Transverse colon (tissue), 4 donors: ENCODE measurements around the gene TXNL4B. TPM values are rescaled to one million over a fixed set of nuclear protein-coding genes. Genes with fewer than 3 reads are reported as not detected.

ENCODE experiments used
- DNase-seq: peaks from one replicate; pipeline ENCODE4 v3.0.0-alpha.2; 2019
- H3K27ac ChIP-seq, 4 donors: fragments of 200-600 bp; sonication (generic); 2 replicates each; pipeline ENCODE4 v1.5.1; 2016 to 2018; ENCODE audit warnings: inconsistent platforms in 4 of 4
- H3K27me3 ChIP-seq: fragments of 200-600 bp; sonication (generic); 2 replicates; pipeline ENCODE4 v1.5.1; 2017; ENCODE audit warnings: inconsistent platforms
- H3K36me3 ChIP-seq, 4 donors: fragments of 200-600 bp; sonication (generic); 2 replicates each; pipeline ENCODE4 v1.5.1; 2017 to 2019; ENCODE audit warnings: inconsistent platforms in 4 of 4
- H3K4me1 ChIP-seq, 4 donors: fragments of 200-600 bp; sonication (generic); 2 replicates each; pipeline ENCODE4 v1.5.1; 2017 to 2020; ENCODE audit warnings: inconsistent platforms in 4 of 4
- H3K4me3 ChIP-seq, 4 donors: fragments of 200-600 bp; sonication (generic); 1 replicate in 1 of 4; 2 replicates in 3 of 4; pipeline versions ENCODE4 v1.5.1 to v1.6.1; 2017 to 2019; ENCODE audit warnings: inconsistent platforms in 4 of 4
- H3K9me3 ChIP-seq, 2 donors: fragments of 200-600 bp; sonication (generic); 2 replicates each; pipeline ENCODE4 v1.5.1; 2017 to 2019; ENCODE audit warnings: inconsistent platforms in 2 of 2
- EP300 ChIP-seq: sonication (generic); formaldehyde crosslinking; IDR thresholded peaks from one replicate; pipeline ENCODE4 v1.6.1; 2017; ENCODE audit warnings: antibody characterized with exemption, low read depth
- POLR2A ChIP-seq: fragments of 450-650 bp; IDR thresholded peaks from one replicate; pipeline ENCODE4 v1.6.1; 2016; ENCODE audit warnings: antibody characterized with exemption, mild to moderate bottlenecking, moderate library complexity
- POLR2AphosphoS5 ChIP-seq, 3 donors: sonication (generic); formaldehyde crosslinking; IDR thresholded peaks; one replicate each; pipeline ENCODE4 v1.6.1; 2016; ENCODE audit warnings: antibody characterized with exemption in 3 of 3
- WGBS, 2 donors: methylation state at CpG; one replicate each; pipeline ENCODE4 v1.1.5; 2018; ENCODE audit warnings: low coverage in 1 of 2; 5-methylcytosine and 5-hydroxymethylcytosine counted together
- in situ Hi-C, 4 donors: fragments of 200-750 bp; cut with MboI; loops; one replicate each; pipeline versions ENCODE4 v1.15.0 to v1.15.1; 2017; ENCODE audit warnings: low sequenced_read_pairs in 3 of 4, low pct_ligation_motif_present in 1 of 4, low pct_unique_long_range_greater_than_20kb in 1 of 4
- intact Hi-C: fragments of 100-400 bp; cut with DNase I; formaldehyde crosslinking; loops from one replicate; pipeline ENCODE4 v1.15.1; 2023; ENCODE audit warnings: low total_unique reads
- total RNA-seq, 4 donors: library from RNA; depleted of rRNA; stranded (reverse); fragments of >200 nt; gene quantifications; one replicate each; pipeline ENCODE4 v1.1.0, GENCODE V29; 2016
- TF ChIP-seq, protein P1 (sequence below), 5 experiments: fragments of 200-600 bp in 3 of 5; fragments of 450-650 bp in 2 of 5; sonication (generic) in 3 of 5; IDR thresholded peaks; 1 replicate in 2 of 5; 2 replicates in 3 of 5; pipeline ENCODE4 v1.5.1; 2016 to 2017; ENCODE audit warnings: antibody characterized with exemption in 5 of 5, inconsistent platforms in 3 of 5, mild to moderate bottlenecking in 2 of 5, moderate library complexity in 1 of 5

The TXNL4B gene
- total RNA-seq, 4 donors from 2014 or later = 9.8 to 23.9 (median 12.8) TPM

DNA sequence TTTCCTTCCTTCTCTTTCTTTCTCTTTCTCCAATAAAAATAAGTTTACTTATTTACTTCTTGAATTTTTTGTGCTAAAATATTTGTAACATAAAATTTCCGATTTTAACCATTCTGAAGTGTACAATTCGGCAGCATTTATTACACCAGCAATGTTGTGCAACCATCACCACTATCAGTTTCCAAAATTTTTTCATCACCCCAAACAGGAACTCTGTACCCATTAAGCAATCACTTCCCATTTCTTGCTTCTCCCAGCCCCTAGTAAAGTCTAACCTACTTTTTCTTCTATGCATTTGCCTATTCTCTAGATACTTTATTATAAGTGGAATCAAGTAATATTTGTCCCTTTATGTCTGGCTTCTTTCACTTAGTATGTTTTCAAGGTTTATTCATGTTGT is 41.6 kb downstream of the TXNL4B start:
- intact Hi-C loops = no loop called here
- H3K4me1 ChIP-seq = no peaks in the 10 kb centered on the region
- H3K9me3 ChIP-seq = peaks cover 7% of the 10 kb centered on the region in 2 donors
- H3K36me3 ChIP-seq = no peaks in the 10 kb centered on the region
- no peak overlapping the region for H3K27ac ChIP-seq
- H3K4me3 ChIP-seq = no peak overlapping the region
- in situ Hi-C loops = no loop called here
- DNase-seq = no peak
- WGBS, 2 donors = 80 to 95% methylated on average over 2 of the region's 2 CpGs
- TF ChIP-seq POLR2AphosphoS5 (IDR thresholded peaks at IDR 0.05) (no peak), EP300 (no peak), POLR2A (no peak)
- TF ChIP-seq, protein P1, sequence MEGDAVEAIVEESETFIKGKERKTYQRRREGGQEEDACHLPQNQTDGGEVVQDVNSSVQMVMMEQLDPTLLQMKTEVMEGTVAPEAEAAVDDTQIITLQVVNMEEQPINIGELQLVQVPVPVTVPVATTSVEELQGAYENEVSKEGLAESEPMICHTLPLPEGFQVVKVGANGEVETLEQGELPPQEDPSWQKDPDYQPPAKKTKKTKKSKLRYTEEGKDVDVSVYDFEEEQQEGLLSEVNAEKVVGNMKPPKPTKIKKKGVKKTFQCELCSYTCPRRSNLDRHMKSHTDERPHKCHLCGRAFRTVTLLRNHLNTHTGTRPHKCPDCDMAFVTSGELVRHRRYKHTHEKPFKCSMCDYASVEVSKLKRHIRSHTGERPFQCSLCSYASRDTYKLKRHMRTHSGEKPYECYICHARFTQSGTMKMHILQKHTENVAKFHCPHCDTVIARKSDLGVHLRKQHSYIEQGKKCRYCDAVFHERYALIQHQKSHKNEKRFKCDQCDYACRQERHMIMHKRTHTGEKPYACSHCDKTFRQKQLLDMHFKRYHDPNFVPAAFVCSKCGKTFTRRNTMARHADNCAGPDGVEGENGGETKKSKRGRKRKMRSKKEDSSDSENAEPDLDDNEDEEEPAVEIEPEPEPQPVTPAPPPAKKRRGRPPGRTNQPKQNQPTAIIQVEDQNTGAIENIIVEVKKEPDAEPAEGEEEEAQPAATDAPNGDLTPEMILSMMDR (IDR thresholded peaks at IDR 0.05) = no peak
- no peaks in the 10 kb centered on the region for H3K27me3 ChIP-seq

DNA sequence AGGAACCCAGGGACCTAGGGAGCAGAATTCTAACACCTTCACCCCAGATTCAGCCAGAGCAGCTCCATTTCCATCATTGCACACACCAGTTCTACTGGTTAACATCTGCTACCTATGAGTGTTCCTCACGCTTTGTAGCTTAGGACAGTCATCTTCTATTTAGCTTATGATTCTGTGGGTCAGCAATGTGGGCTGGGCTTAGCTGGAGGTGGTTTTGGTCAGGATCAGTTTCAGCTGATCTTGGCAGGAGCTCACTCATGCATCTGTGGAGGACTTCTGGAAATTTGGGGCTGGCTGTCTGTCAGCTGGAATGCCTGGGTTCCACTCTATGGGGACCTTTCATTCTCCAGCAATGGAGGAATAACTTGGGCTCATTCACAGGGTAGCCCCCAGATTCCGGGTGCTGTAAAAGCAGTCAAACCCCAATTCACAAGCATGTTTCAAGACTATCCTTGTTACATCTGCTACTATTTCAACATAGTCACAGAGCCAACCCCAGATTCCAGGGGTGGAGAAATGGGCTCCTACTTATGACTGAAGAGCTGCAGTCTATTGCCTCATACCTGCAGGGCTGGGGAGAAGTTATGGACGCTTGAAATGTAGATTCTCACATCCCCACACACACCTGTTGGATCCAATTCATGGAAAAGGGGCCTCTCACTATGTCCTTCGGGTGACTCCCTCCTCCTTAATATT is 42.5 kb downstream of the TXNL4B start:
- 85 to 87% methylated on average over 2 to 4 of the region's 4 CpGs for WGBS, 2 donors
- H3K27ac ChIP-seq = no peak overlapping the region
- no peaks in the 10 kb centered on the region for H3K4me1 ChIP-seq
- TF ChIP-seq, protein P1 (IDR thresholded peaks at IDR 0.05) = no peak
- TF ChIP-seq EP300 (no peak), POLR2A (no peak), POLR2AphosphoS5 (IDR thresholded peaks at IDR 0.05) (no peak)
- intact Hi-C loops = no loop called here
- H3K36me3 ChIP-seq = no peaks in the 10 kb centered on the region
- in situ Hi-C loops = no loop called here
- no peak overlapping the region for H3K4me3 ChIP-seq
- no peak for DNase-seq
- peaks cover 7% of the 10 kb centered on the region in 2 donors for H3K9me3 ChIP-seq
- no peaks in the 10 kb centered on the region for H3K27me3 ChIP-seq

- H3K9me3 ChIP-seq = peaks cover 7% of the 10 kb centered on the region in 2 donors
- H3K27ac ChIP-seq = no peak overlapping the region
- intact Hi-C loops = no loop called here
- TF ChIP-seq POLR2A (no peak), EP300 (no peak)
- TF ChIP-seq, protein P1 (IDR thresholded peaks at IDR 0.05) = no peak
- no peak for DNase-seq
- no peaks in the 10 kb centered on the region for H3K36me3 ChIP-seq
- H3K4me1 ChIP-seq = no peaks in the 10 kb centered on the region
- no peaks in the 10 kb centered on the region for H3K27me3 ChIP-seq
- no peak overlapping the region for H3K4me3 ChIP-seq
- in situ Hi-C loops = no loop called here
These were observed 44.3 kb downstream of the TXNL4B start for GRCh38 chr16:72049110-72049509.

DNA sequence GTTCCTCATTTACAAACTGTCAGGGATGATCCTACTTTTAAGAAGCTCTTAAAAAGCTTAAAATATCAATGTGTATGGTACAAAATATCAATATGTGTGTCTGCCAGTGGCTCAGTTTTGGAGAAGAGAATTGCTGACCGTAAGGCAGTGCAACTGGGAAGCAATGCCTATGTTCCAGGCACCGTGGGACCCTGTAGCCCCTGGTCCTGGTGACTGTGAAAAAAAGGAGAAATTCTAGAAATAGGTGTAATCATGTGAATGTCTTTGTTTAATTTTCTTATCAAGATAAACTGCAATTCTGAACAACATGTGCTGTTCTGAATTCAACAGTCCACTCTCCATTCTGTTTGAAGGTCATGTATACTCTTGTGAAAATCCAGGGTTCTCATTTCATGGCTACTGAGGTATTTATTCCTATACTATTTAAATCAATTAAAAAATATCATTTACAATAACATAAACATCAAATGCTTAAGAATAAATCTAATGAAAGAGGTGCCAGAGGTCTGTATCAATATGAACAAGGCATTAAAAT is 48.5 kb downstream of the TXNL4B start:
- in situ Hi-C loops (no loop called here), intact Hi-C loops (no loop called here)
- Histone ChIP-seq H3K27me3 (no peaks in the 10 kb centered on the region), H3K4me1 (no peaks in the 10 kb centered on the region), H3K4me3 (no peak overlapping the region), H3K27ac (no peak overlapping the region), H3K36me3 (peaks cover 0 to 7% (median 0%) of the 10 kb centered on the region in 4 donors), H3K9me3 (peaks cover 5 to 7% of the 10 kb centered on the region in 2 donors)
- TF ChIP-seq POLR2AphosphoS5 (IDR thresholded peaks at IDR 0.05) = no peak
- no peak for TF ChIP-seq POLR2A
- TF ChIP-seq EP300 = no peak
- TF ChIP-seq, protein P1 (IDR thresholded peaks at IDR 0.05) = no peak
- WGBS, 2 donors = 91 to 100% methylated on average over 1 to 2 of the region's 2 CpGs
- DNase-seq = no peak
